Prostate gland (tissue), 2 donors: ENCODE measurements around the gene CNKSR3. TPM values are rescaled to one million over a fixed set of nuclear protein-coding genes. Genes with fewer than 3 reads are reported as not detected.

ENCODE experiments used
- DNase-seq: peaks from one replicate; pipeline ENCODE4 v3.0.0-alpha.2; 2019; ENCODE audit warnings: low spot score
- H3K27ac ChIP-seq, 2 donors: fragments of 200-600 bp; sonication (generic); 2 replicates each; pipeline ENCODE4 v1.5.1; 2017 to 2019
- H3K27me3 ChIP-seq: fragments of 200-600 bp; sonication (generic); replicated peaks from 2 replicates; pipeline ENCODE4 v1.5.1; 2019; ENCODE audit not compliant: insufficient read depth
- H3K36me3 ChIP-seq, 2 donors: fragments of 200-600 bp; sonication (generic); 1 replicate in 1 of 2; 2 replicates in 1 of 2; pipeline versions ENCODE4 v1.5.1 to v1.8.1; 2017 to 2019
- H3K4me1 ChIP-seq: fragments of 200-600 bp; sonication (generic); replicated peaks from 2 replicates; pipeline ENCODE4 v1.5.1; 2019
- H3K4me3 ChIP-seq, 2 donors: fragments of 200-600 bp; sonication (generic); 2 replicates each; pipeline ENCODE4 v1.5.1; 2017 to 2019
- H3K9me3 ChIP-seq: fragments of 200-600 bp; sonication (generic); 2 replicates; pipeline ENCODE4 v1.5.1; 2017
- CTCF ChIP-seq, 4 experiments: fragments of 200-600 bp in 2 of 4; fragments of 450-650 bp in 2 of 4; sonication (generic) in 2 of 4; IDR thresholded peaks; 1 replicate in 3 of 4; 2 replicates in 1 of 4; pipeline ENCODE4 v1.5.1; 2016 to 2019; ENCODE audit warnings: antibody characterized with exemption in 4 of 4, mild to moderate bottlenecking in 2 of 4, moderate library complexity in 2 of 4
- POLR2A ChIP-seq: fragments of 450-650 bp; IDR thresholded peaks from one replicate; pipeline ENCODE4 v1.6.1; 2016; ENCODE audit warnings: antibody characterized with exemption, mild to moderate bottlenecking
- POLR2AphosphoS5 ChIP-seq: sonication (generic); formaldehyde crosslinking; IDR thresholded peaks from one replicate; pipeline ENCODE4 v1.6.1; 2017; ENCODE audit warnings: antibody characterized with exemption
- WGBS: methylation state at CpG from one replicate; pipeline ENCODE4 v1.1.5; 2018; 5-methylcytosine and 5-hydroxymethylcytosine counted together
- intact Hi-C: fragments of 100-400 bp; cut with DNase I; formaldehyde crosslinking; loops from one replicate; pipeline ENCODE4 v1.14.2; 2022
- total RNA-seq, 2 donors: library from RNA; depleted of rRNA; stranded (reverse); fragments of >200 nt; gene quantifications; one replicate each; pipeline ENCODE4 v1.1.0, GENCODE V29; 2016

The CNKSR3 gene
- total RNA-seq, 2 donors from 2014 or later: 8.7 to 23.5 TPM

- TF ChIP-seq POLR2AphosphoS5: no peak
- no peak for TF ChIP-seq CTCF (IDR thresholded peaks at IDR 0.05)
- TF ChIP-seq POLR2A: no peak
- Histone ChIP-seq H3K9me3 (no peaks in the 10 kb centered on the region), H3K27me3 (no peaks in the 10 kb centered on the region), H3K36me3 (no peaks in the 10 kb centered on the region), H3K4me1 (no peaks in the 10 kb centered on the region), H3K27ac (no peak overlapping the region), H3K4me3 (no peak overlapping the region)
- intact Hi-C loops: no loop called here
- DNase-seq: no peak
- WGBS: 97% methylated on average over 20 of the region's 20 CpGs
Measured at GRCh38 chr6:154406301-154406700, 104.2 kb downstream of the CNKSR3 start.

- Histone ChIP-seq H3K9me3 (no peaks in the 10 kb centered on the region), H3K36me3 (no peaks in the 10 kb centered on the region), H3K4me1 (no peaks in the 10 kb centered on the region), H3K27me3 (no peaks in the 10 kb centered on the region), H3K4me3 (no peak overlapping the region), H3K27ac (no peak overlapping the region)
- DNase-seq: no peak
- WGBS: 86% methylated on average over 6 of the region's 6 CpGs
- intact Hi-C loops: no loop called here
- no peak for TF ChIP-seq POLR2A
- TF ChIP-seq POLR2AphosphoS5: no peak
- TF ChIP-seq CTCF (IDR thresholded peaks at IDR 0.05): no peak
Measured at GRCh38 chr6:154404791-154405400, 105.6 kb downstream of the CNKSR3 start.

- Histone ChIP-seq H3K27ac (no peak overlapping the region), H3K9me3 (no peaks in the 10 kb centered on the region), H3K27me3 (no peaks in the 10 kb centered on the region), H3K4me3 (no peak overlapping the region), H3K4me1 (no peaks in the 10 kb centered on the region), H3K36me3 (no peaks in the 10 kb centered on the region)
- intact Hi-C loops: no loop called here
- WGBS: 38% methylated on average over 4 of the region's 4 CpGs
- DNase-seq: peak; percentile 9
- TF ChIP-seq POLR2AphosphoS5 (no peak), POLR2A (no peak), CTCF (IDR thresholded peaks at IDR 0.05) (no peak)
Measured at GRCh38 chr6:154403788-154404187, 106.7 kb downstream of the CNKSR3 start.

- TF ChIP-seq POLR2AphosphoS5 (no peak), CTCF (IDR thresholded peaks at IDR 0.05) (no peak), POLR2A (no peak)
- H3K4me1 ChIP-seq: no peaks in the 10 kb centered on the region
- no peaks in the 10 kb centered on the region for H3K36me3 ChIP-seq
- no peaks in the 10 kb centered on the region for H3K9me3 ChIP-seq
- 77% methylated on average over 6 of the region's 6 CpGs for WGBS
- no peak for DNase-seq
- H3K4me3 ChIP-seq: no peak overlapping the region
- no peak overlapping the region for H3K27ac ChIP-seq
- H3K27me3 ChIP-seq: no peaks in the 10 kb centered on the region
- intact Hi-C loops: no loop called here
Measured at GRCh38 chr6:154402081-154402780, 108.3 kb downstream of the CNKSR3 start.

GRCh38 chr6:154399097-154399496, 111.4 kb downstream of the CNKSR3 start:
- H3K27ac ChIP-seq: no peak overlapping the region
- 92% methylated on average over 5 of the region's 5 CpGs for WGBS
- TF ChIP-seq CTCF (IDR thresholded peaks at IDR 0.05) (no peak), POLR2A (no peak), POLR2AphosphoS5 (no peak)
- intact Hi-C loops: no loop called here
- no peaks in the 10 kb centered on the region for H3K27me3 ChIP-seq
- no peak for DNase-seq
- H3K36me3 ChIP-seq: no peaks in the 10 kb centered on the region
- H3K4me3 ChIP-seq: no peak overlapping the region
- no peaks in the 10 kb centered on the region for H3K4me1 ChIP-seq
- no peaks in the 10 kb centered on the region for H3K9me3 ChIP-seq
